Prostate gland (tissue), 2 donors: ENCODE results near the gene DGKI.

Experiments
- CTCF ChIP-seq, 4 experiments: fragments of 200-600 bp in 2 of 4; fragments of 450-650 bp in 2 of 4; sonication (generic) in 2 of 4; IDR thresholded peaks; 1 replicate in 3 of 4; 2 replicates in 1 of 4; pipeline ENCODE4 v1.5.1; 2016 to 2019; ENCODE audit warnings: antibody characterized with exemption in 4 of 4, mild to moderate bottlenecking in 2 of 4, moderate library complexity in 2 of 4
- POLR2A ChIP-seq: fragments of 450-650 bp; IDR thresholded peaks from one replicate; pipeline ENCODE4 v1.6.1; 2016; ENCODE audit warnings: antibody characterized with exemption, mild to moderate bottlenecking
- POLR2AphosphoS5 ChIP-seq: sonication (generic); formaldehyde crosslinking; IDR thresholded peaks from one replicate; pipeline ENCODE4 v1.6.1; 2017; ENCODE audit warnings: antibody characterized with exemption

- peak in 2 of 4 experiments; percentile 31 to 45 for TF ChIP-seq CTCF (IDR thresholded peaks at IDR 0.05)
- no peak for TF ChIP-seq POLR2A
- no peak for TF ChIP-seq POLR2AphosphoS5
Observed at GRCh38 chr7:137606061-137606674, 240.6 kb downstream of the DGKI start.
